Placental pericyte (primary cell): ENCODE results near the gene MTFR1L. TPM values are rescaled to one million over a fixed set of nuclear protein-coding genes. Genes with fewer than 3 reads are reported as not detected.

Experiments used
- small RNA-seq: library from RNA; depleted of rRNA; stranded (forward); fragments of <200 nt; gene quantifications from one replicate; pipeline ENCODE3, GENCODE V24; 2012; ENCODE audit warnings: low replicate concordance
- total RNA-seq: library from RNA; depleted of rRNA; stranded (reverse); fragments of >200 nt; gene quantifications from 2 replicates; pipeline ENCODE4 v1.2.3, GENCODE V29; 2012

Gene MTFR1L
- 49.9 and 50.1 TPM in 2 replicates for total RNA-seq

GRCh38 chr1:25819491-25820246 lies at the start of gene MTFR1L:
TSS of gene MTFR1L (plus strand) at chr1:25819954. CDS start at chr1:25823105, 3,151 bp downstream.

GRCh38 chr1:25799935-25800702 lies 19.6 kb upstream of the MTFR1L start, which contains the start of gene SELENON:
TSS of gene SELENON (plus strand) at chr1:25800193. CDS start at chr1:25800231, 38 bp downstream.

GRCh38 chr1:25858906-25859789 lies 39.4 kb downstream of the MTFR1L start, which contains the start of gene AUNIP:
TSS of gene AUNIP (minus strand) at chr1:25859457. CDS start at chr1:25859357, 100 bp downstream.

GRCh38 chr1:25875154-25875855 lies 55.6 kb downstream of the MTFR1L start, which contains the start of gene PAQR7:
TSS of gene PAQR7 (minus strand) at chr1:25875708. CDS start at chr1:25863839, 11,869 bp downstream.

Small RNA genes lying within 50 kb of the gene (small RNA-seq; reads per million reads assigned to genes)
- gene RF00019 = not detected

Other genes with a start within 250 kb of the MTFR1L start
- 0.14 and 1.3 TPM in 2 replicates for gene MAN1C1, start 203.2 kb upstream of the MTFR1L start, total RNA-seq
- gene SELENON, start 19.8 kb upstream of the MTFR1L start, total RNA-seq = 29.8 and 33.0 TPM in 2 replicates
- gene AUNIP, start 39.5 kb downstream of the MTFR1L start, total RNA-seq = 0.22 and 6.6 TPM in 2 replicates
- 6.6 and 12.2 TPM in 2 replicates for gene PAQR7, start 55.8 kb downstream of the MTFR1L start, total RNA-seq
- gene STMN1, start 86.5 kb downstream of the MTFR1L start, total RNA-seq = 21.2 and 109 TPM in 2 replicates
- 7.9 and 13.2 TPM in 2 replicates for gene PAFAH2, start 178.1 kb downstream of the MTFR1L start, total RNA-seq
- gene EXTL1, start 201.8 kb downstream of the MTFR1L start, total RNA-seq = under 0.01 and 0.43 TPM in 2 replicates
- not detected in 2 replicates for gene SLC30A2, start 226.2 kb downstream of the MTFR1L start, total RNA-seq
- gene TRIM63, start 247.7 kb downstream of the MTFR1L start, total RNA-seq = 0.22 TPM in 1 of 2 replicates, not detected in the other